ENCODE results near the gene SLCO2A1.

The SLCO2A1 gene

DNA sequence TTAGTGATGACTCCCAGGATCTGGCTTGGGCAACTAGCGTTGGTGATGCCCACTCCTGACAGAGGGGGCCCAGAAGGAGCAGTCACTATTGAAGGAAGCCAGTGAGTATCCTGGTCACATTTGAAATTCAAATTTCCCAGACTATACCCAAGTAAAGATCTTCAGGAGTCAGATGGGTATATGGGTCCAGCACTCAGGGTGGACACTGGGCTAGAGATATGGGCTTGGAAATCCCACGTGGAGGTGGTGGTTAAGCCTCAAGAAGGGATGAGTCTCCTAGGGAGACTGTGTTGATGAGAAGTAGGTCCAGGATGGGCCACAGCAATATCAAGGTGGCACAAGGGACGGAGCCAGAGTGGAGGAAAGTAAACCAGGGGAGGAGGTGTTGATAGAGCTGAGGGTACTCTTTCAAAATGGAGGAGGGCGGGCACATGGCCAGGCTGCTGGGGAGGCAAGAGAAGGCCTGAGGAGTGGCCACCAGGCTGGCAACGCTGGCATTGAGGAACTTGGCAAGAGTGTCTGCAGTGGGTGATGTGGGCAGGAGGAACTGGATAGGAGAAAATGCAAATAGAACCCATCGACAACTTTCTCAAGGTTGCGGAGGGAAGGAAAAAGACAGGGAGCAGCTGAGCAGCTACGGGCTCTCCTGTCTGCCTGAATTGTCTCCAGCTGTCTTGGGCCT, 3.7 kb upstream of the SLCO2A1 start:
- no peak for DNase-seq

DNA sequence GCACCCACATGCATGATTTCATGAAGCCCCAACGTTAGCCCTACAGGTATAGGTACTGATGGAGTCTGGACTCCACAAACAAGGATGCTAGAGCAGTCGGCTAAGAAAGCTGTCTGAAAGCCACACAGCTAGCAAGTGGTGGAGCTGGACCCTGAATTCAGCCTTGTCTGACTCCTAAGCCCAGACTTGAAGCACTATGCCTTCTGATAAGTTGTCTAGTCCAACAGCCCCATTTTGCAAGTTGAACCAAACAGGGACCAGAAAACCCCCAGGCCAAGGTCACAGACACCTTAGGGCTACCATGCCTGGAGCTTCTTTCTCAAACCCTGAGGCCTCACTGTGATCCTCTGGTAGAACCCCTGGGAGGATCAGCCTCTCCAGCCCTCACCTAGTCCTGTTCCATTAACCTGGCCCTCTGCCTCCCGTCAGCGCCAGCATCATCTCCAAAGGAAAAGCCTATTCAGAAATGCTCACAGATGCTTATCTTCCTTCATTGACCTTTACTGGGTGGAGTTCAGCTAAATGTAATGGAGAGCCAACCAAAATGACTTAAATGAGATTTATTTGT, 1.7 kb upstream of the SLCO2A1 start:
- DNase-seq, result no peak

DNA sequence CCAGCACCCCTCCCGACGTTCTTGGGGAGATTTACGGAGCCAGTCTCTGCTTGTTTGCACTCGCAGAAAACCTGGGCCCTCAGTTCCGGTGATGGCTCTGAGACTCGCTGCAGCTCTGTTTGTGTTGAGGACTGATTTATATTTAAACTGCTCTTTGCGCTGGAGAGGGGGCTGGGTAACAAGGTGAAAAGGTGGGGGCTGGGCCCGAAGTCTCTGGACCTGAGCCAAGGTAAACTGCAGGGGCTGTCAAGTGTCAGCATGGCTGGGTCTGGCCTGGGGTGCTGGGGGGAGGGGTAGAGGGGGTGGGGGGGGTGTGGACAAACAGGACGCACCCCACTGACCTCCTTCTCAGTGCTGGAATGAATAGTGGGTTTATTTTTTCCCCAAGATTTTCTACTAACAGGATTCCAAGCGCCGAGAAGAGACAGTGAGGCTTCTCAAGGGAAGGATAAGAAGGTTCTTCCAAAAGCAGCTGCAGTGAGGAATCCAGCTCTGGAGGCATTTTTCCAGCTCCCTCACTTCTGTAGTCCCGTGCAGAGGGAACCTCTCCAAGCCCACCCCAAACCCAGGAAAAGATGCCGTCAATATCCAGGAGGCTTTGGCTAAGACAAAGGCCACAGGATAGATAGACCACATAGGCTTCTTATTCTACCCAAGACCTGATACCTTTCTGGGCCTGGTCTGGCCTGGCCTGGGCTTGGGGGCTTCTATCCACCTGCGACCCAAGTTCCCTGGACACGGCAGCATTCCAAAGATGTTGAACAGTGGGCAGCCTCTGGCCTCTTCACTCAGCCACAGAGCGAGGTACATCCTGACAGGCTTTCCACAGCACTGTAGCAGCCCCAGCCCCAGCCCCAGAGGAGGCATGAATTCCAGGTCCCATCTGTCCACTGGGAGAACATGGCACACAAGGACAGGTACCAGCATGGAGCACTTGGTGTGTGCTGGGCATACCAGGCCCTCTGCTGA, 938 bp upstream of the SLCO2A1 start:
- no peak for DNase-seq

DNA sequence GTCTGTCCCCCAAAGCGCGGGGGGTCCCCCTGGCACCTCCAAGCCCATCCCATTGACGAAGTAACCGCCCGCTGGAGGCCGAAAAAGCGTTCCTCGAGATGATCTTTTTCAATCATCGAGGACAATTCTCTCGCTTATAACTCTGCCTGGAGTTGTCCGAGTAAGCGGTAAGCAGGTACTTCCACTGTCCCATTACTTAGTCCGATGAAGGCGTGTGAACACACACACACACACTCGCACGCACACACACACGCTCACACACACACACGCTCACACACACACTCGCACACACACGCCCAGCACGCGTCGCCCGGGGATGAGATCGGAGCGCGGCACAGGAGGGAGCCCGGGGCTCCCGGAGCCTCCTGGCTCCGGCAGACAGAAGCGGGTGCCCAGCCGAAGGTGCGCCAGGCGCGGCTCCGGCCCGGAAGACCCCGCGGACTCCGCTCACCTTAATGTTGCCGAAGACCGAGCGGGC, 430 bp downstream of the SLCO2A1 start:
- DNase-seq, result no peak

DNA sequence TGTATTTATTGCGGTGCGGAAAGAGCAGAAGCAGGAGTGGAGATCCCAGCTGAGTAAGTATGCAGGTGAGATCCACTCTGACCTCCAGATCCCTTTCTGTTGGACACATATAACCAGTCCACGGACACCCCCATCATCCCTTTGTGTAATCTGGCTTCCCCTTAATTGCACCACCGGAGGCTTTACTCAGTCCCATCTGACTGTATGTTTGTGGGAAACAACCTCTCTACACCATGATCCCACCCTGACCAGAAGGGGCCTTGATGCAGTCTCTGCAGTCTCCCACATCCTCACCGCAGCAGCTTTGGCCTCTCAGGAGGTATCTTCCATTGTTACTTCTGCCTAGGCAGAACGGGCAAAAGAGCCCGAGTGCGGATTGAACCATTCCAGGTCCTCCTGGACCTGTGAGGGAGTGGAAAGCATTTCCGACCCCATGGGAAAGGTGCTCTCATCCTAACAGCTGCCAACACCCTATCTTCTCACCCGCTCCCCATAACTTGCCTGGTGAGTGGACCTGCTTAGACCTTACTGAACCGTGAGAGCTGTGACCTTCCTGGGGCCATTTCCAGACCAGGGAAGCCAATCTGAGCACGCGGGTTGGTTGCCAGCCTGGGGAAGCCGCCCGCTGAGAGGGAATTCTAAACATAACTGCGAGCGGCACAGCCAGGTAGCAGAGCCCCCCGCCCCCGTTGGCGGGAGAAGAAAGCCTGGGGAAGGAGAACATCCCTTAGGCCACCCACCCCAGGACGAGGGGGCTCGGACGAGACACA, 1.1 kb downstream of the SLCO2A1 start:
- DNase-seq, result no peak

DNA sequence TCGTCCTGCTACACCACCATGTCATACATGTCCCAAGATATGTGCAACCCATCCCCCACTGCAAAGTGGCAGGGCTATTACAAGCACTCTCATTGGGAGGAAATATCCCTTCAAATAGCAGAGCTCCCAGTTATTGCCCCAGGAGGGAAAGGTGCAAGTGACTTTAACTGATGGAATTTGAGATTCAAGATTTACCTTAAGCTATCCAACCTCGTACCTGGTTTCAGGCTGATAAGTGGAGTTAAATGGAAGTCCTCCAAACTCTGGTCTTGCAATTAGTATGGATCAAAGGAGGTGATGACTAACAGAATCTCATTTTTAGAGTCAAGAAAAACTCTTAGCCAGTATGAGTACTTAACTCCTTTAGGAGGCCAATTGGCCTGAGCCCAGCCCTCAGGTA, 2.1 kb downstream of the SLCO2A1 start:
- no peak for DNase-seq

DNA sequence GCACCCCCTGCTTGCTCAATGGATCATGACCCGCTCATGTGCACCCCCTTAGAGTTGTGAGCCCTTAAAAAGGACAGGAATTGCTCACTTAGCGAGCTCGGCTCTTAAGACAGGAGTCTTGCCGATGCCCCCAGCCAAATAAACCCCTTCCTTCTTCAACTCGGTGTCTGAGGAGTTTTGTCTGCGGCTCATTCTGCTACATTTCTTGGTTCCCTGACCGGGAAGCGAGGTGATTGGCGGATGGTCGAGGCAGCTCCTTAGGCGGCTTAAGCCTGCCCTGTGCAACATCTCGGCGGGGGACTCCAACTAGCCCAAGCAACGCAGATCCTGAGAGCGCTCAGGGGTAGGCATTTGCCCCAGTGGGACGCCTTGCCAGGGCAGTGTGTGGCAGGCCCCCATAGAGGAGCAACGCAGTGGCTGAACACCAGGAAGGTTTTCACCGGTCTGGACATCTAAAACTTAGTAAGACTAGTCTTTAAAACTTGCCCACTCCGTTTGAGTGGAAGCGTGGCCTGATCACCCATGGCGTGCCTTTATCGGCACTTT, 9.5 kb downstream of the SLCO2A1 start:
- DNase-seq, result no peak

DNA sequence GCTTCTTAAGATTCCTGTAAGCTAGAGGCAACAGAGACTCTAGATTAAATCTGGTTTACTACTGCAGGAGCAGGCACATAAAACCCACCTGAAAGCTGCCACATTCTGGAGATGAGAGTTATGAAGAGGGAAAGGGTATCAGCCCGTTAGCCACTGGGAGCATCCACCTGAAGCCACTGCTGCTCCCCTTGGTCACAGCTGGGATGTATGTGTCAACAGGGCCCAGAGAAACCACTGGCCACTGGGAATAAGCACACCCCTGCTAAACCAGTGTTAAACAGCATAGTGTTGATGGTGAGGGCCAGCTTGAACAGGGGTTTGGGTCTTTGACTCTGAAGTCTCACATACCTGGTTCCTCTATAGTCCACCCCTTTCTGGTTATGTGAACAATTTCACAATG, 10.9 kb downstream of the SLCO2A1 start:
- DNase-seq, result no peak

DNA sequence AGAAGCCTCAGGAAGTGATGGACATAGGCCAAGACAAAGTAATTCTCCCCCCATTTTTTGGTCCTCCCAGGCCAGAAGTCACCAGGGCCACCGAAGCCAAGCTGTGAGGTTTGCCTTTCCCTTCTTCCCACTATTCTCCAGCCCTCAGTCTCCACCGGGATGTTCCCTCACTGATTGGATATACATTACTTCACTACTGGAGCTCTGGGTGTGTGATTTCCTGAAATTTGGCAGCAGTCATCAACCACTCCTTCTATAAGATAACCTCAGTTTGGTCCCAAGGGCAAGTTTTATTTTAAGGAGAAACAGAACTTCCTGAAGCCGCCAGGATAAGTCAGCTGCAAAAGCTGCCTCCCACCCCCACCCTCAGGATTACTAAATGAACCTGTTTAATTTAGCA, 11.3 kb downstream of the SLCO2A1 start:
- DNase-seq, result no peak

DNA sequence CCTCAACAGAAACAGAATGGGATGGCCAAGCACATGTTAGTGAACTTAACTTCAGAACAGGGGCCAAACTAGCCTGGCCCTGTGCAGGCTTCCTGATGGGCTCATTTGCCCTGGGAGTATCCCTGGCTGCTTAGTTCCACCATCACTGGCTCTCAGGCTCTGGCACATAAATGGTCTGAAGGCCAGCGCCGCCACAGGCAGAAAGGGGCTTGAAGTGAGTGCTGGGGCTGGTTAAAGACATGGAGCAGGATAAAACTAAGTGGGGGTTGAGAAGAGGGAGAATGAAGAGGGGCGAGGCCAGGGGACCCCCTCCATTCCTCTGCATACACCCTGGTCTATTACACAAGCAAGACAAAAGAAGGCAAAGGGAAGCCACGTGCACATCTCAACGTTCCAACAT, 12.2 kb downstream of the SLCO2A1 start:
- DNase-seq, result no peak

DNA sequence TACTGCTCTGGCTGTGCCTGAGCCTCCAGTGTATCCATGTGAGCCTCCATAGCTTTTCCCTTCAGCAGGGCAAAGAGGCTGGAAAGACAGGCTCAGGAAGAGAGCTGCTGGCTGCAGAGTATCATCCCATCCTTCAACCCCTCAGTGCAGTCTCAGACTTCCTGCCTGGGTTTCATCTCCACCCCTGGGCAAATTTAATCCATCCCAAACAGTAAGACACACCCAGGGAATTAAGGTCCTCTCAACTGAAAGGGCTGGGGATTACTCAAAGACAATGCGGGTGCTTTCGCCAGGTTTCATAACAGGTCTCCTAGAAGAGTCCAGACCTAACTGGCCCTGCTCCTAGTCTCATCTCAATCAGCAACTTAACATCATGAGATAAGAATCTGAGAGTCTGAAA, 15.5 kb downstream of the SLCO2A1 start:
- no peak for DNase-seq

DNA sequence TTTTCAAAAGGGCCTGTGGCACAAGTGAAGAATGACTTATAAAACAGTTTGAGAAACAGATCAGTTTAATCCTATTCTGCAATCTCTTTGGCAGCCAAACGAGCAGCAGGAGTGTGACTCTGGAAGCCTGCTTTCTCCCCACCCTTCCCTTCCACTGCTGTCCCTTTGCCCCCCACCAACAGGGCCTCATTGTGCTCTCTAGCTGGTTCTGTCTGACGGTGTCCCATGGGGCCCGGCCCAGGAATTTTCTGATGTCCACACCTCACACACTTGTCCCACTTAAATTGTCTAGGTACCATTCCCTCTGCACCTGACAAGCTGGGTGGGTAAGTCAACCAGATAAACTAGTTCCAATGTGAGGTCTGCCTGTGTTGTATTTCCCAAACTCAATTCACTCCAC, 16.4 kb downstream of the SLCO2A1 start:
- no peak for DNase-seq

DNA sequence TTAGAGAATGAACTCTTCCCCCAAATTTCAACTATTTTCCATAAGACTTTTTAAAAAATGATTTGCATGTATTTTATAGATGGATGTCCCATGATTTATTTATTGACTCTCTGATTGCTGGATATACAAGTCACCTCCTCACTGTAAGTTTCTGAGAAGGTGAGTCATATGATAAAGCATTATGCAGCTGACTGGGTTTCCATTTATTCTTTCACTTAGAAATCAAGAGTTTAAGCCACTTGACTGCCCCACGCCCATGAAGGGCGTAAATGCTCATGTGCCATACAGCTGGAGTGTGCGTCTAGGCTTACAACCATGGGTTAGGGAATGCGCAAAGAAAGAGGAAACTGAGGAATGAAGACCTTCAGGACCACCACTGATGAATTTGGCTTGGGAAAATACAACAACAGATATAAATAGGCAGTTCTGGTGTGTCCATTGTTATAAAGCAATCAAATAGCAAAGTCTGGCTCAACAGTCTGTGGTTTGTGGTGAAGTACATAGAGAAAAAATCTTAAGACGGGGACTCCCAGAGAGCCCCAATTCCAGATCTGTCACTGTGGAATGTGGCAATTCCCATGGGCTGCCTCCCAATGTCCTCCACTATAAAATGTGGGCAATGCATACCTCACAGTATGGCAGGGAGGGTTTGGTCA, 20.3 kb downstream of the SLCO2A1 start:
- DNase-seq, result no peak

DNA sequence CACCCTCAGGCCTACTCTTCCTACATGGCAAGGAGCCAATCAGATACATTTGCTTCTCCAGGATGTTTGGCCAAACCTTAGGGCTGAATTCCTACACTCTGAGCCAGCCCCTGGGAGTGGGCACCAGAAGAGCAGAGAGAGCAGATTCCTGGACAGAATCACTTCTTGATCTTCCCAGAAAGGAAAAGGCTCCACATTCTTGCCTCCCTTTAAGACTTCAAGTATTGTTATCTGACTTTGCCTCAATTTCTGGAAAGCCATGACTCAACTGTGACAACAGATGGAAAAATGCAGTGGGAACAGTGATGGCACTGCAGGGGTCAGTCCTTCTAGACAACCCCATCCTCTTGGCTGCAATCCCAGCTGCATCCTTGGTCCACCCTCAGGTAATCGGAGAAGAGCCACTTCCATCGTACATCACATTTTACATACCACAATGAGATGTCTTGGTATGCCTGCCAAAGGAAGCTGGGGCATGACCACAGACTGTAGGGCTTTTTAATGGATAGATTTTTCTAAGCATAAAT, 21.0 kb downstream of the SLCO2A1 start:
- DNase-seq, result no peak

DNA sequence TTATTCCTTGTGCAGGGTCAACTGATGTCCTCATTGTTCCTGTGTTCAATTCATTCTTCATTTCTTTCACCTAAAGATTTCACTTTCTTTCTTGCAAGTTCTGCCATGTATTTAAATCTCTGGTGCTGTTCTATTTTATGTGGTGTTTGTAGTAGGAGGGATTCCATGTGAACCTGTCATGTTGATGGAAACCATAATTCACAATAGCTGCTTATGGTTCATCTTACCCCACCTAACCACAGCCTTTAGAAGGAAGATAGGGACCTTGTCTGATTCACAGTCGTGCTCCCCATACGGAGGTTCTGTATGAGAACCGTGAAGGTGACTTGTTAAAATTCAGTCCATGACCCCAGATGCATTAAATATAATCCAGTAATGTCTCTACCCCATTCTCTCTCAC, 21.9 kb downstream of the SLCO2A1 start:
- no peak for DNase-seq

DNA sequence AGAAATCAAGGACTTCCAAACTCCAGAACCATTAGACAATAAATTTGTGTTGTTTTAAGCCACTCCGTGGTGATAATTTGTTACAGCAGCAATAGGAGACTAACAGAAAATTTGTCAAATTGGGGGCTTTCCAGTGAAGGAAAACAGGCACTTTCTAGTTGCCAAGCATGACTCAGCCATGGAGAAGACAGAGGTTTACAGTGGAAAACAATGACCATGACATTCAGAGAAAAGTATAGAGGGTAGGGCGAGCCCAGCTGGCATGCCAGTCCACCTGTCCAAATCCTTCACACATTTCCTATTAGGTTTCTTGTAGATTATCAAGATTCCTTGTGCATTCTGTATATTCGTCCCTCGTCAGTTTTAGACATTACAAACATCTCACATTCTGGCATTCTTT, 24.9 kb downstream of the SLCO2A1 start:
- DNase-seq, result no peak

DNA sequence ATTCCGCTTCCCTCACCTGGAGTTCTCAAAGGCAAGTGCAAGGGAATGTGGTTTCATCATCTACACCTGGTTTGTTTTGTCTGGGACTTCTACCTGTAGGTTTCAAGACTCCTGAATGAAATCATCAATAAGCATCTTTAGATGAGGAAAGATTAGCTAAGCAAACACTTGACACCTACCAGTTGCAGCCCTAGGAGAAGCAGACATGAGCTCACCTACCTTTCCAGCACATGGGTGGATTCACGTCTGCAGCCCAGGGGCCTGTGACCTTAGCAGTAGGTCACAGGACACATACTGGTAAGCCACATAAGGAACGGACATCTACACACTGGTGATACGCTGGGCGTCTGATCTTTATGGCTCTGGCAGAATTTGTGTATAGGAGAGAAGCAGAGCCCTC, 26.7 kb downstream of the SLCO2A1 start:
- DNase-seq, result no peak

DNA sequence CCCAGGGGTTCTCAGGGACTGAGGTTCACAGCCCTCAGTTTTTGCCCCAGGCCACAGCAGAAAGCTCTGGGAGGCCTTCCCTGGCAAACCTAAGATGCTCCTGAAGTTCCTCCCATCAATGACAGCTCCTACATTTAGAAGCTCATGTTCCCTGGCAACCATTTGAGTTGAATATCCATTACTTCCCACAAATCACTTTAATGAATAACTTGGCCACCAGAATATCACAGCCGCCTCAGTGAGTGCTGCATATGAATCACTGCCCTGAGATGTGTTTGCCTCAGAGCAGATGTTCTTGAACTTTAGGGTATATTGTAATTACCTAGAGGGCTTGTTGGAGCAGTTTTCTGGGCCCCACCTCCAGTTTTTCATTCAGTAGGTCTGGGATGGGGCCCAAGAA, 27.4 kb downstream of the SLCO2A1 start:
- no peak for DNase-seq

DNA sequence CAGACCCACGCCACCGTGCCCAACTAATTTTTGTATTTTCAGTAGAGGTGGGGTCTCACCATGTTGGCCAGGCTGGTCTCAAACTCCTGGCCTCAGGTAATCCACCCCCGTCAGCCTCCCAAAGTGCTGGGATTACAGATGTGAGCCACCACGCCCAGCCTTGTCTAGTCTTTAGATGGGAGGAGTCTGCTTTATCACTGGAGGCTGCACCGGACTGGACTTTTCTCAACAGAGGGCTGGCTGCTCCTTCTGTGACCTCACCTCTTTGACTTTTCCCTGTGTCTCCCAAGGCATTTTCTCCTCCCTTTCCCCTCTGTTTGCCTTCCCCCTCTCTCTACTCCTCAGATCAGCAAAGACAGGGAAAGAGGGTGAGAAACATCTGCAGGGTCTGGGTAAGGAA, 28.5 kb downstream of the SLCO2A1 start:
- DNase-seq, result no peak

DNA sequence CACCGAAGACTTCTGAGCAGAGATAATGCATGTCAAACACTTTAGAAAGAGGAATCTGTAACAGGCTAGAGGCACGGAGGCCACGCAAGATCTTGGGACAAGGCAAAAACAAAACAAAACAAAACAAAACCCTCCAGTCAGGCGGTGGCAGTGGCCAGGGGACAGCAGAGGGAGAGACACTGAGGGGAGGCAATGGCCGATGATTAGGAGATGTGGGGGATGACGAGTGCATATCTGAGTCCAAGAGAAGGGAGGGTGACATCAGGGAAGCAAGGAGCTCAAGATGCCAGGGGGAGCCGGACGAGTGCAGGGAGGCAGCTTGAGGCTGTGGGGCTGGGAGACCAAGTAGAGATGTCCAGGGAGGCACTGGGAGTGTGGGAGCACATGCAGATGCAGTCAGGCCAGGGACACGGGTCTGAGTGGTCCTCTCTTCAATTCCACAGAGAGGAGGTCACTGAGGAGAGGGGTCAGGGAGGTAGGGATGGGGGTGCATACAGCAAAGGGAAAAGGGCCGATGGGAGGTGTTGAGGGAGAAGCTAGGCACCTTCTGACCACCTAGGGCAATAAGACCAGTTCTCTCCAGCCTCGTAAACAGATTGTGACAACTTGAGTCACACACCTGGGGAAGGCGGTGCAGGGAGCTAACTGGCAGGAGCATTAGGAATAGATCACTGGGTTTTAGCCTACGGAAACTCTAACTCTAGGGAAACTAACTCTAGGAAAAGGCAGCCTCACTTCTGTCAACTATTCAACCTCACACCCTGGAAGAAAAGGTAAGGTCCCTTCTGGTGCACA, 29.6 kb downstream of the SLCO2A1 start:
- no peak for DNase-seq

DNA sequence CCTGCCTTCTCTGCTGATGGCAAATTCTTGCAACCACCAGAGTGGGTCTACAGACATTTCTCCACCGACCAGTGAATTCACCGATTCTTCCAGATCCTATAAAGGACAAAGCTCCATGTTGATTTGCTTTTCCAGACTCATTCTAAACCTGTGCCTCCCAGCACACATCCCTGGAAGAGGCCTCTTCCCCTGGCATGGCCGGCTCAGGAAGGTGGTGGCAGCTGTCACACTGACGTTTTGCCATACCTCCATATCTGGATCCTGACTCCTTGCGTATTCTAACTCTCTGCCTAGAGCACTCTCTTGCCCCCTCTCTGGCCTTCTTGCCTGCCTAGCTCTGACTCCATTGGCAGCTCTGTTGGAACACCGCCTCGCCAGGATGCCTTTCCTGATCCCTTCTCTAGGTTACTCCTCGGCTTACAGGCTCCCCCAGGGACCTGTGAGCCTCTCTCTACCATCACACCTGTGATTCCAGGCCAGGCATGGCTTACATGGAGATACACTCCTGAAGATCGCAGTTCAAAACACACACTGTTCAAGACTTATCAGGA, 31.0 kb downstream of the SLCO2A1 start:
- DNase-seq, result no peak
